HUES64 (cell line): Measurements from ENCODE around the gene SNN. TPM values are rescaled to one million over a fixed set of nuclear protein-coding genes. Genes with fewer than 3 reads are reported as not detected.
A peak's percentile ranks its signal among the peaks of the same experiment; 100 is the strongest.

Experiments used
- H3K27ac ChIP-seq: 2 replicates; pipeline ENCODE4 v1.7.0; 2013; ENCODE audit warnings: low read depth, low read length, inconsistent platforms
- H3K27me3 ChIP-seq: 2 replicates; pipeline ENCODE4 v1.6.1; 2013; ENCODE audit warnings: mild to moderate bottlenecking, low read length; ENCODE audit not compliant: insufficient read depth
- H3K36me3 ChIP-seq: 2 replicates; pipeline ENCODE4 v1.6.1; 2013; ENCODE audit warnings: mild to moderate bottlenecking, low read length; ENCODE audit not compliant: insufficient read depth
- H3K4me1 ChIP-seq: 2 replicates; pipeline ENCODE4 v1.6.1; 2013; ENCODE audit warnings: mild to moderate bottlenecking, low read length, moderate library complexity; ENCODE audit not compliant: insufficient read depth
- H3K4me3 ChIP-seq: 2 replicates; pipeline ENCODE4 v1.5.1; 2013; ENCODE audit warnings: mild to moderate bottlenecking, low read length, moderate library complexity
- H3K9ac ChIP-seq: 2 replicates; pipeline ENCODE4 v1.6.1; 2013; ENCODE audit warnings: mild to moderate bottlenecking, low read depth, low read length
- H3K9me3 ChIP-seq: 2 replicates; pipeline ENCODE4 v1.6.1; 2013; ENCODE audit warnings: low read depth, low read length; ENCODE audit not compliant: insufficient read depth
- WGBS: fragments of 150-250, 120-280 bp; methylation state at CpG from one replicate; pipeline ENCODE4 v1.1.7; 2013; ENCODE audit warnings: missing lambda C conversion rate; 5-methylcytosine and 5-hydroxymethylcytosine counted together
- polyA plus RNA-seq, 2 experiments: library from polyadenylated mRNA; stranded (reverse); fragments of 50-300 nt; gene quantifications; one replicate each; pipeline ENCODE4 v1.2.3, GENCODE V29; 2013

Gene SNN
- polyA plus RNA-seq (2013, experiment 1 of 2) = 48.0 TPM
- polyA plus RNA-seq (2013, experiment 2 of 2) = 58.7 TPM

- Histone ChIP-seq H3K9ac (peak within 1 kb of the TSS; percentile 81), H3K27ac (peak within 1 kb of the TSS; percentile 67), H3K36me3 (no peaks in the 10 kb centered on the region), H3K27me3 (no peaks in the 10 kb centered on the region), H3K9me3 (no peaks in the 10 kb centered on the region), H3K4me1 (peaks cover 22% of the 10 kb centered on the region), H3K4me3 (peak within 1 kb of the TSS; percentile 73)
- 10% methylated on average over 93 of the region's 93 CpGs for WGBS
Measured at GRCh38 chr16:11667824-11668622, at the start of gene SNN. Gene SNN (plus strand): TSS chr16:11668455. CDS start chr16:11676060, 7,605 bp downstream.

- Histone ChIP-seq H3K36me3 (no peaks in the 10 kb centered on the region), H3K4me1 (peaks cover 21% of the 10 kb centered on the region), H3K9ac (no peak overlapping the region), H3K4me3 (no peak overlapping the region), H3K27me3 (no peaks in the 10 kb centered on the region), H3K27ac (no peak overlapping the region), H3K9me3 (no peaks in the 10 kb centered on the region)
- 93% methylated on average over 2 of the region's 2 CpGs for WGBS
Measured at GRCh38 chr16:11619327-11619851, 48.9 kb upstream of the SNN start.

GRCh38 chr16:11620243-11621003 lies 47.8 kb upstream of the SNN start:
- Histone ChIP-seq H3K36me3 (no peaks in the 10 kb centered on the region), H3K9me3 (no peaks in the 10 kb centered on the region), H3K4me3 (no peak overlapping the region), H3K27ac (no peak overlapping the region), H3K27me3 (no peaks in the 10 kb centered on the region), H3K9ac (no peak overlapping the region), H3K4me1 (peaks cover 11% of the 10 kb centered on the region; the same call in 1 of the 2 replicates)
- 94% methylated on average over 8 of the region's 8 CpGs for WGBS

GRCh38 chr16:11621539-11621919 lies 46.7 kb upstream of the SNN start:
- no peaks in the 10 kb centered on the region for H3K36me3 ChIP-seq
- H3K4me1 ChIP-seq = no peaks in the 10 kb centered on the region
- no peaks in the 10 kb centered on the region for H3K27me3 ChIP-seq
- no peak overlapping the region for H3K27ac ChIP-seq
- whole genome bisulfite sequencing = 77% methylated on average over 6 of the region's 6 CpGs
- H3K9me3 ChIP-seq = no peaks in the 10 kb centered on the region
- no peak overlapping the region for H3K9ac ChIP-seq
- no peak overlapping the region for H3K4me3 ChIP-seq

GRCh38 chr16:11621920-11622651 lies 46.2 kb upstream of the SNN start:
- no peaks in the 10 kb centered on the region for H3K9me3 ChIP-seq
- WGBS = 75% methylated on average over 19 of the region's 19 CpGs
- no peak overlapping the region for H3K4me3 ChIP-seq
- H3K27me3 ChIP-seq = no peaks in the 10 kb centered on the region
- H3K4me1 ChIP-seq = no peaks in the 10 kb centered on the region
- H3K36me3 ChIP-seq = no peaks in the 10 kb centered on the region
- no peak overlapping the region for H3K9ac ChIP-seq
- no peak overlapping the region for H3K27ac ChIP-seq

GRCh38 chr16:11624205-11624604 lies 44.0 kb upstream of the SNN start:
- Histone ChIP-seq H3K27ac (no peak overlapping the region), H3K9me3 (no peaks in the 10 kb centered on the region), H3K4me3 (no peak overlapping the region), H3K4me1 (no peaks in the 10 kb centered on the region), H3K9ac (no peak overlapping the region), H3K27me3 (no peaks in the 10 kb centered on the region), H3K36me3 (no peaks in the 10 kb centered on the region)
- 91% methylated on average over 4 of the region's 4 CpGs for WGBS

GRCh38 chr16:11624636-11625607 lies 43.3 kb upstream of the SNN start:
- H3K27ac ChIP-seq = no peak overlapping the region
- no peak overlapping the region for H3K9ac ChIP-seq
- no peak overlapping the region for H3K4me3 ChIP-seq
- 91% methylated on average over 15 of the region's 16 CpGs for WGBS
- no peaks in the 10 kb centered on the region for H3K27me3 ChIP-seq
- no peaks in the 10 kb centered on the region for H3K36me3 ChIP-seq
- H3K4me1 ChIP-seq = no peaks in the 10 kb centered on the region
- H3K9me3 ChIP-seq = no peaks in the 10 kb centered on the region

GRCh38 chr16:11625769-11626168 lies 42.5 kb upstream of the SNN start:
- Histone ChIP-seq H3K27ac (no peak overlapping the region), H3K36me3 (no peaks in the 10 kb centered on the region), H3K4me3 (no peak overlapping the region), H3K27me3 (no peaks in the 10 kb centered on the region), H3K4me1 (no peaks in the 10 kb centered on the region), H3K9ac (no peak overlapping the region), H3K9me3 (no peaks in the 10 kb centered on the region)
- WGBS = 90% methylated on average over 4 of the region's 4 CpGs

- no peak overlapping the region for H3K27ac ChIP-seq
- no peaks in the 10 kb centered on the region for H3K9me3 ChIP-seq
- H3K4me3 ChIP-seq = no peak overlapping the region
- no peak overlapping the region for H3K9ac ChIP-seq
- WGBS = 94% methylated on average over 15 of the region's 16 CpGs
- H3K36me3 ChIP-seq = no peaks in the 10 kb centered on the region
- H3K4me1 ChIP-seq = no peaks in the 10 kb centered on the region
- no peaks in the 10 kb centered on the region for H3K27me3 ChIP-seq
Measured at GRCh38 chr16:11626657-11627291, 41.5 kb upstream of the SNN start.

GRCh38 chr16:11627292-11627663 lies 41.0 kb upstream of the SNN start:
- Histone ChIP-seq H3K27ac (no peak overlapping the region), H3K27me3 (no peaks in the 10 kb centered on the region), H3K4me3 (no peak overlapping the region), H3K9ac (no peak overlapping the region), H3K36me3 (no peaks in the 10 kb centered on the region), H3K4me1 (no peaks in the 10 kb centered on the region), H3K9me3 (no peaks in the 10 kb centered on the region)
- WGBS = 93% methylated on average over 5 of the region's 5 CpGs
